GM15510 (cell line): ENCODE data around the gene VPS51.

Experiments
- POLR2A ChIP-seq: IDR thresholded peaks from 3 replicates; pipeline ENCODE4 v1.6.1; 2011; ENCODE audit warnings: borderline replicate concordance; ENCODE audit not compliant: insufficient read length; ENCODE audit errors: extremely low read depth

Gene VPS51

GRCh38 chr11:65119670-65119995 is 23.6 kb downstream of the VPS51 start:
- TF ChIP-seq POLR2A, result no peak

DNA sequence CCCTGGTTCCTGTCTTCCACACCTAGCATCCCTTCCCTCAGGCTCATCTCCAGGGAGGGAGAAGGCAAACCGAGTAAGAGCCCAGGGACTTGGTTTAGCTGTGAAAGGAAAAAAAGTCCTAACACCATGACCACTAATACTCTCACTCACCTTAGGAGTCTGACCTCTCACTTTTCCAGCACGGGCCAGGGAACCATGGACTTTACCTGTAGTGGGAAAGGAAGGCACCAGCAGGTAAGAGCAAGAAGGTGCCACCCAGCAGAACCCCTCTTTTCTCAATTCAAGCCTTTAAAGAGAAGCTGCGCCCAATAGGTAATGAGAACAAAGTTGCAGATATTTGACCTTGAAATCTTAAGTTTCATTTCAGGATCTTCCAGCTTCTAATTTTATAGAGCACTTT is 24.8 kb downstream of the VPS51 start:
- TF ChIP-seq POLR2A, result no peak

DNA sequence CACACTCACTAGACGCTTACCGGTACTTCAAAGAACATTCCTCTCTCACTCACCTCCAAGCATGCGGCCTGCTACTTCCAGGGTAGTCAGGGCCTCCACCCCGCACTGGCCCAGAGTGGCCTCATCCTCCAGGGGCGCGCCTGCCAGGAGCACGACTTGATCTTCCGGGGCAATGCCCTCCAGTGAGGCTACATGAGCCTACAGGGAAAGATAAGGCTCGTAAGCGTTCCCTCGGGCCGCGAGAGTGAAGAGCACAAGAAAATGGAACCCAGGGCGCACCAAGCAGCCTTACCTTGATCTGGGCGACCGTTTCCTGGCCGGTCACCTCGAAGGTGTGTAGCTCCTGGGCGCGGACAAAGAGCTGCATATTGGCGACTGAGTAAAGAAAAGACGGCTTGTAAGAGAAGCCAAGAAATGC is 25.4 kb downstream of the VPS51 start:
- TF ChIP-seq POLR2A, result no peak

- peak; percentile 94 for TF ChIP-seq POLR2A
Measured at GRCh38 chr11:65121865-65122696, 26.1 kb downstream of the VPS51 start, which contains the start of the genes FAU and MRPL49. TSS of gene FAU (minus strand) at chr11:65122134. CDS start at chr11:65121813, 321 bp downstream. TSS of gene MRPL49 (plus strand) at chr11:65122321. CDS start at chr11:65122347, 26 bp downstream.

- TF ChIP-seq POLR2A, result no peak
Measured at GRCh38 chr11:65124480-65125196, 28.6 kb downstream of the VPS51 start.

GRCh38 chr11:65125197-65126056 is 29.4 kb downstream of the VPS51 start:
- no peak for TF ChIP-seq POLR2A

DNA sequence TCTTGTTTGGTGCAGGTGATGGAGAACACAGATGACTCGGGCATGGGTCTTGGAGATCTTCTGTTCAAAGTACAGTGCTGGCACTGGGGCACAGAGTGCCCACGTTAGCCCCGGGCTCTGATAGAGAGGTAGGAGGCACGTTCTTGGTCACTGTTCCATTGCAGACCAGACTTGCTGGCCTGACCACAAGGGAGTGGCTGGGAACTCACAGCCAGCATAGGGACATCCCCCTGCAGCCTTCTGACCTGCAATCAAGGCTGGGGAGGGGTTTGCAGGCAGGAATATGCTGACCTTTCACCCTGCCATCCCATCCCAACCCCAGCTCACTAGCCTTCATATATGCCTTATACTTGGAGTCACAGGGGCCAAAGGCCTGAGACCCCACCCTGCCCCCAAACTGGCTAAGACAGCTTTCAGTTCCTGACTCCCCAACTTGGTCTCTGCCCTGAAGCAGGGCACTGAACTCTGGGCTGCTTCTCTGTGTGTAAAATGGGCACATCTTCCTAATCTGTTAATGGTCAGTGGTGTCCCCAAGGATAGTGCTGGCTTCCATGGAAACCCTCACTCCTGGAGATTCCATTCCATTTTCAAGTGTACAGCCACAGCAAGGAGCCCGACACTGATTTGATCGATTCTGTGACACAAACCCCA is 30.7 kb downstream of the VPS51 start:
- peak; percentile 40 for TF ChIP-seq POLR2A

DNA sequence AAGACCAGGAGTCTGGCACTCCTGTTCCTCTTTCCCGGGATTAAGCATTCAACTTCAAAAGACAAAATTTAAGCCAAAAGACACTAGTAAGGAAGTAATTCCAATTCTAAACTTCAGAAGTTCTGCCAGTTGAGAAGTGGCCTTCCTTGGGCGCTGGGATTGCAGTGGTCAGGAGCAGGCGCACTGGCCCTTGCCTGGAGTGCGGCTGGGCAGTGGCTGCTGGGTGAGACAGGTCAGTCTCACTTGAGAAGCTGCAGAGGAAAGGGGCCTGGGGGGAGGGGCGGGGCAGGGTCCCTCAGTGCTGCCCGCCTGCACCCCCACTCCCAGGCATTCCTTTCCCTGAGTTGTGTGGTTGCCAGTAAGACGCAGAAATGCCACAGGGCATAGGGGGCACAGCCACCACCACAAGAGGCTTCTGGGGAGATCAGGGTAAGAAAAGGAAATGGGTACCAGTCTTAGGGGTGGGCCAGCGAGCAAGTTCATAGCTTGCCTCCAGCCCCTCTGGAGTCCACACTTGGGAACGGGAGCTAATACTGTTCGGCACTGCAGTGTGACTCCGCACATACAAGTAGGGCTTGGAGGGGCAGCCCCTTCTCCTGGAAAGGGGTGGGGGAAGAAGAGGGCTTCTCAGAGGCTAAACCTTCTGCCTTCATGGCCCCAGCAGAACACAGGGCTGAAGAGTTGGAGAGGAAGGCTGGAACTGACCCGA is 31.6 kb downstream of the VPS51 start:
- no peak for TF ChIP-seq POLR2A

DNA sequence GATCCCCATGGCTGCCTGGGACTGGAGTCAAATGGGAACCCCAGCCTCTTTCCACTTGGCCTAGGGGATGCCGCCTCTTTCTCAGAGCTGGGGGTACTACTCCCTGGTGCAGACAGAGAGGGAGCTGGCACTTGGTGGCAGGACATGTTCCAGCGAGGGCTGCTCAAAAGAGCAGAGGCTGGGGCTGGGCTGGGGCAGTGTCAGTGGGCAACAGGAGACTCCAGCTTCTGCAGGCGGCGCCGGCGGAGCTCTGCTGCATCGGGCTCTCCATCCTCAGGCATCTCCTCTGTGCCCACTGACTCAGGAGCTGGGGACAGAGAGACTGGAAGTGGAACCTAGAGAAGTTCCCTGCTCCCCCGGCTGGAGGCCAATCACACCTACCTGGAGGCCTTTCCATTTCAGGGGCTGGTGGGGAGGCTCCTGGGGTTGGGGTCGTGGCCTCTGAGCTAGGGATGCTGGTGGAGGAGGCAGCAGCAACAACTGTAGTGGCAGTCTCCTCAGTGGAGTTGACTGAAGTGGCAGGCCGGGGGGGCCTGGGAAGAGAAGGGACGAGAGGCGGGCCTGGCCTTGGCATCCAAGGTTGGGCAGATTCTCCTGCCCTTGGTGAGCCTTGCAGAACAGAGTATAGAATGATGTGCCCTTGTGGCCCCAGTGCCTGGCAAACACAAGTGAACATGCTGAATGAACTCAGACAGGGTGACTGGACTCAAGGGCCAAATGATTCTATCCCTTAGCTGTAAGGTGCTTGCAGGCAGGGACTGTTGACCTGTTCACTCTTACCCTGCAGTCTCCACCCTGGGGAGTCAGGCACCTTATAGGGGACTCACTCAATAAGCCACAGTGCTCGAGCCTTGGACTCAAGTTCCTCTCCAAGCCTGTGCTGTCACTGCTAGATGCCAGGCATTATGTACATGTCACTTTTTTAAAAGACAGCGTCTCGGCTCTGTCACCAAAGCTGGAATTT is 32.5 kb downstream of the VPS51 start:
- no peak for TF ChIP-seq POLR2A

- TF ChIP-seq POLR2A, result no peak
Measured at GRCh38 chr11:65129649-65130441, 33.8 kb downstream of the VPS51 start.

- TF ChIP-seq POLR2A, result no peak
Measured at GRCh38 chr11:65130631-65131416, 34.8 kb downstream of the VPS51 start.
